Subcutaneous abdominal adipose tissue (tissue), 5 donors: ENCODE results near the gene VAV2.

Source experiments
- H3K27ac ChIP-seq: one replicate; pipeline ENCODE4 v1.7.0; 2013; ENCODE audit warnings: low read depth, mild to moderate bottlenecking, inconsistent platforms, low read length, moderate library complexity
- H3K27me3 ChIP-seq, 5 donors: one replicate each; pipeline ENCODE4 v1.7.0; 2013; ENCODE audit warnings: low read length in 5 of 5, inconsistent platforms in 1 of 5; ENCODE audit not compliant: control insufficient read depth in 5 of 5, insufficient read depth in 4 of 5
- H3K36me3 ChIP-seq, 5 donors: one replicate each; pipeline ENCODE4 v1.7.0; 2013; ENCODE audit warnings: low read length in 5 of 5; ENCODE audit not compliant: control insufficient read depth in 5 of 5, insufficient read depth in 5 of 5
- H3K4me1 ChIP-seq, 5 donors: one replicate each; pipeline ENCODE4 v1.7.0; 2013; ENCODE audit warnings: low read length in 5 of 5, mild to moderate bottlenecking in 3 of 5, moderate library complexity in 1 of 5; ENCODE audit not compliant: control insufficient read depth in 5 of 5, insufficient read depth in 5 of 5
- H3K4me3 ChIP-seq, 5 donors: one replicate each; pipeline ENCODE4 v1.7.0; 2013; ENCODE audit warnings: low read length in 5 of 5, low read depth in 1 of 5
- H3K9ac ChIP-seq, 5 donors: one replicate each; pipeline ENCODE4 v1.7.0; 2013; ENCODE audit warnings: low read length in 5 of 5, mild to moderate bottlenecking in 4 of 5, moderate library complexity in 3 of 5
- H3K9me3 ChIP-seq, 5 donors: one replicate each; pipeline ENCODE4 v1.7.0; 2013; ENCODE audit warnings: low read length in 5 of 5; ENCODE audit not compliant: control insufficient read depth in 5 of 5
- donor health status: healthy.
- donor health status: healthy.
- donor health status: healthy.
- donor health status: healthy.
- donor health status: healthy.

Gene VAV2

DNA sequence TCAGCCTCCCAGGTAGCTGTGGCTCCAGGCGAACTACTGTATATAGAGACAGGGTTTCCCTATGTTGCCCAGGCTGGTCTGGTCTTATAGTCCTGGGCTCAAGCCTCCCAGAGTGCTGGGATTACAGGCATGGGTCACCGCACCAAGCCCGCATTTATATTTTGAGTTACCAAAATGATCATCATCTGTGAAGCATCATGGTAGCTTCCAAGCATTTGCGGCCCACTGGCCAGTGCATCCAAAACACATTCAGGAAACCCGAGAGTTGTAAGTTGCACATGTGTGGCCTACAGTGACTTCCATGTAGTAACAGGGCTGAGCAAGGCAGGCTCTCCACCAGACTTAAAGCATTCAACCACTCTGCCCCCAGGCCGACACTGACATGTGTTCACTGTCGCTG lies 35.4 kb upstream of the VAV2 start:
- peaks cover 0 to 26% (median 16%) of the 10 kb centered on the region in 5 donors for H3K36me3 ChIP-seq
- no peaks in the 10 kb centered on the region for H3K9me3 ChIP-seq
- H3K9ac ChIP-seq, result no peak overlapping the region
- H3K27ac ChIP-seq, result no peak overlapping the region
- peaks cover 3 to 42% (median 33%) of the 10 kb centered on the region in 5 donors for H3K4me1 ChIP-seq
- H3K4me3 ChIP-seq, result no peak overlapping the region
- H3K27me3 ChIP-seq, result no peaks in the 10 kb centered on the region

DNA sequence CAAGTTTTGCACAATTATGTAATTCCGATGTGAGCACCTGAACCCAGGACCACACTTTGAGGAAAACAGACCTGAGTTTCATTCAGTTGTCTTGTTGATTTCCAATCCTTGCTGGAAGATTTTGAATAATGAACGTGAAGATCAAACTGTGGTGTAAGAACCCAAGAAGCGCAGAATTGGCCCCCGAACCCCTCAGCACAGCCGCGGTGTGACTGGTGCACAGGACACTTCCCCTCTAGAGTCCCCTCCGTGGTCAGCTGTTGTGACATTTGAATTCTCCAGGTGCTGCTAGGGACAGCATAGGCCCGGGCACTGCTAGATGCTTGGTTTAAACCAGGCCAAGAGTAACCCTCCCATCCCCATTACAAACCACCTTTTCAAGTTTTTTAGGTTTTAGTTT lies 34.9 kb upstream of the VAV2 start:
- no peak overlapping the region for H3K27ac ChIP-seq
- H3K4me3 ChIP-seq, result no peak overlapping the region
- H3K36me3 ChIP-seq, result peaks cover 0 to 23% (median 16%) of the 10 kb centered on the region in 5 donors
- no peaks in the 10 kb centered on the region for H3K9me3 ChIP-seq
- H3K4me1 ChIP-seq, result peaks cover 3 to 42% (median 33%) of the 10 kb centered on the region in 5 donors
- H3K9ac ChIP-seq, result no peak overlapping the region
- H3K27me3 ChIP-seq, result no peaks in the 10 kb centered on the region

DNA sequence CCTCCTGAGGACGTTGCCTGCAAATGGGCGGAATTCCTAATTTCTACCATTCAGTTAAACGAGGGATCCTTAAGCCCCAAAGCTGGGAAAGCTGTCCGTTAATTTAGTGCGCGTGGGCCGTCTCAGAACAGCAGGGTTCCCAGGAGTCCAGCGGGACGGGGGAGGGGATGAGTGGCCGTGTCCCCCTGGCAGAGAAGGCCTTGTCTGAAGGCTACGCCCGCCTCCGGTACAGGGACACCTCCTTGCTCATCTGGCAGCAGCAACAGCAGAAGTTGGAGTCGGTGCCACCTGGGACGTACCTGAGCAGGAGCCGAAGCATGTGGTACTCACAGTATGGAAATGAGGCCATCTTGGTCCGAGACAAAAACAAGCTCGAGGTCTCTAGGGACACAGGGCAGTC lies 34.5 kb upstream of the VAV2 start:
- Histone ChIP-seq H3K4me3 (peak overlapping the region in 1 of 5 donors; percentile 83), H3K9ac (no peak overlapping the region), H3K27ac (no peak overlapping the region), H3K27me3 (no peaks in the 10 kb centered on the region), H3K36me3 (peaks cover 0 to 19% (median 12%) of the 10 kb centered on the region in 5 donors), H3K4me1 (peaks cover 3 to 42% (median 33%) of the 10 kb centered on the region in 5 donors), H3K9me3 (no peaks in the 10 kb centered on the region)

DNA sequence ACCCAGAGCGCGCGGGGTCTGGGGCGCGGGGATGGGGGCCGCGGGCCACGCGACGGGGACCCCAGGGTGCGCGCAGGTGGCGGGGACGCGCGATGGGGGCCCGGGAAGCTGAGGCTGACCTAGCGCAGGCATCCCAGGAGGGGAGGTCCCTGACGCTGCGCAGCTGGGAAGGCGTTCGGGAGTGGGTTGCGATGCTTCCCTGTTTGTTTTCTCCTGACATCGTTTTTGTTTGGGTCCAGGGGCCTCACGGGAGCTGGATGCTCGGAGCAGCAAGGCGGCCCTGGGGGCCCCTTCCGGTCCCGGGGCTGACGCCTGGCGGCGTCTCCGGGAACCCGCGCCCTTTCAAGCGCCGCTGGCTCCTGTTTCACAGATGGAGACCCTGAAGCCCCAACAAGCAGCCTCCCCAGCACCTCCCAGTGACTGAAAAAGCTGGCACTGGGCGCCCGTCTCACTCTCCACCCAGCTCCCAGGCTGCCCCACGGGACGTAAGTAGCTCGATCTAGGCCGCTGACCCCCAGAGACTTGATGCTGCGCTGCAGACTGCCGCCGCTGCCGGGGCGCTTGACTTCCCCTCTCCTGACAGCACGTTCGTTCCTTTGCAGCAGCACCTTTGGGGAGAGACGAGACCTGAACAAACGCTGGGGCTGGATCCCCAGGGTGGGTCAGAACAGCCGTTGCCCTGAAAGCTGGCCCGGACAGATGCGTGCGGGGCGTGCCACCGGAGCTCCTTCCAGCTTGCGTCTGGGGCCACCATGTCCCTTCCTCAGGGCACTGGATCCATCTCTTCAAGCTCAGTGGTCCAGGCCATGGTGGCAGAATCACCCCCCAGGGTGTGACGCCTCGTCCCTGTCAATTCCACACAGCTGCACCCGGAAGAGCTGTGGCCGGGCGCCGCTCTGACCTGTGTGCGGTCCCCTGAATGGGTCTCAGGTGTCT lies 33.8 kb upstream of the VAV2 start:
- no peak overlapping the region for H3K27ac ChIP-seq
- H3K9me3 ChIP-seq, result no peaks in the 10 kb centered on the region
- peaks cover 0 to 13% (median 6%) of the 10 kb centered on the region in 5 donors for H3K36me3 ChIP-seq
- H3K4me1 ChIP-seq, result peaks cover 3 to 42% (median 33%) of the 10 kb centered on the region in 5 donors
- peak overlapping the region in 4 of 5 donors; percentile 66 to 77 (median 74) for H3K9ac ChIP-seq
- H3K27me3 ChIP-seq, result no peaks in the 10 kb centered on the region
- peak overlapping the region; percentile 44 to 83 (median 77) for H3K4me3 ChIP-seq

DNA sequence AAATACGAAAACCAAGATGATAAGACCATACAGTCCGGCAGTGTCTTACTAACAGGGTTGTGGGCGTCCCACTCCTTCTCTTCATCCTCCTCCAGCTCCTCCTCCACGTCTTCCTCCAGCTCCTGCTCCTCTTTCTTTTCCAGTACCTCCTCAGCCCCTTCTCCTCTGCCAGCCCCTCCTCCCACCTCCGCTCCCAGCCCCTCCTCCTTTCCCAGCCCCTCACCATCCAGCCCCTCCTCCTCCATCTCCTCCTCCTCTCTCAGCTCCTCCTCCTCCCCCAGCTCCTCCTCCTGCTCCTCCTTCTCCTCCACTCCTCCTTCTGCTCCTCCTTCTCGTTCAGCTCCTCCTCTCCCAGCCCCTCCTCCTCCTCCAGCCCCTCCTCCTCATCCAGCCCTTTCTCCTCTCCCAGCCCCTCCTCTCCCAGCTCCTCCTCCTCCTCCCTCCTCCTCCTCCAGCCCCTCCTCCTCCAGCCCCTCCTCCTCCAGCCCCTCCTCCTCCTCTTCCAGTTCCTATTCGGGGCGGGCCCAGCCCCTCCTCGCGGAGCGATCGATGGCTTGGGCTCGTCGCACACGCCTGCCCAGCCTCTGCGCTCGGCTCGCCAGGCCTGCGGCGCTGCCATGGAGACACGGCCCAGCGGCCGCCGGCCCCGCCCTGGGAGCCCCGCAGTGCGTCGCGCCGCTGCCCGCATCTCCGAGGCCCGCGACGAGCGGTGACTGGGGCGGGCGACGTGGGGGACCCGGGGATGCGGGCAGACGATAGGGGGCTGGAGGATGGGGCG lies 32.9 kb upstream of the VAV2 start, which contains the start of gene BRD3OS:
BRD3OS (plus strand) TSS at position 654 of the 778 bp plus-strand sequence. CDS start 1,267 bp downstream, outside the sequence.
- peaks cover 3 to 42% (median 33%) of the 10 kb centered on the region in 5 donors for H3K4me1 ChIP-seq
- no peaks in the 10 kb centered on the region for H3K9me3 ChIP-seq
- peak within 1 kb of the TSS; percentile 72 to 83 (median 77) for H3K4me3 ChIP-seq
- H3K9ac ChIP-seq, result peak within 1 kb of the TSS in 4 of 5 donors; percentile 66 to 77 (median 74)
- H3K27ac ChIP-seq, result no peak within 1 kb of the TSS
- H3K27me3 ChIP-seq, result no peaks in the 10 kb centered on the region
- peaks cover 0 to 9% (median 2%) of the 10 kb centered on the region in 5 donors for H3K36me3 ChIP-seq

DNA sequence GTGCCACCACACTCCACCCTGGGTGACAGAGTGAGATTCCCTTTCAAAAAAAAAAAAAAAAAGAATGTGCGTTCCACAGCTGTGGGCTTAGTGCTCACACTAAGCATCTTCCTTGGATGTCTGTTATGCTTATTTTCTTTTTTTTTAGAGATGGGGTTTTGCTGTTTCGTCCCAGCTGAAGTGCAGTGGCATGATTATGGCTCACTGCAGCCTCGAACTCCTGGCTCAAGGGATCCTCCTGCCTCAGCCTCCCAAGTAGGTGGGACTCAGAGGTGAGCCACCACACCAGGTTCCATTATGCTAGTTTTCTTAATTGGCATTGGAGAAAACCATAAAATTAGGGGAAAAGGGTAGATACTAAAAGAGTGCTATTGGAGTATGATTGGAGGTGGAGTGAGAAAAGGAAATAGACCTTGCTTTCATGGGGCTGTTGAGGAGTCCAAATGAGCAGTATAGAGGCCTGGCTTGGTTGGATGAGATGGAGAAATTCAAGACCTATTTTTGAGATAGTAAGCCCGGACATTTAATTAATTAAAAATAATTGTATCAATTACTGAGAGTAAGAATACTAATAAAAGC lies 32.2 kb upstream of the VAV2 start:
- no peak overlapping the region for H3K27ac ChIP-seq
- H3K4me3 ChIP-seq, result peak overlapping the region; percentile 51 to 72 (median 61)
- H3K9ac ChIP-seq, result no peak overlapping the region
- peaks cover 3 to 35% (median 28%) of the 10 kb centered on the region in 5 donors for H3K4me1 ChIP-seq
- H3K9me3 ChIP-seq, result no peaks in the 10 kb centered on the region
- no peaks in the 10 kb centered on the region for H3K27me3 ChIP-seq
- peaks cover 0 to 8% (median 0%) of the 10 kb centered on the region in 5 donors for H3K36me3 ChIP-seq

DNA sequence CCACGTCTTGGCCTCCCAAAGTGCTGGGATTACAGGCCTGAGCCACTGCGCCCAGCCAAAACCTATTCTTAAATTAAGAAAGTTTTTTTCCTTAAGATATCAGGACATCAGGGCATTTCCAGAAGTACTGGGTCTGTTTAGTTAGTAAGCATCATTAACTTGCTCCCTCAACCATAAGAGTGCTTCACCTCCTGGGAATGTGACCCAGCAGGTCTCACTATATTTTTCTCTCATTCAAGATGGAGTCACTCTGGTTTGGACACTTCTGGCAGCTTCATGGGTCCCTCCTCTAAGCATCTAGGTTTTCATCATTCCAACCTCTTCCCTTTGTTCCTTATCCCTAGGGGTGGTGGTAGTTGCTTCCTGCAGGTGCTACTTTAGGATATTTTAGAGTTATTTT lies 22.8 kb upstream of the VAV2 start:
- H3K4me1 ChIP-seq, result no peaks in the 10 kb centered on the region
- H3K9ac ChIP-seq, result no peak overlapping the region
- H3K4me3 ChIP-seq, result no peak overlapping the region
- H3K27ac ChIP-seq, result no peak overlapping the region
- H3K36me3 ChIP-seq, result no peaks in the 10 kb centered on the region
- peaks cover 0 to 6% (median 0%) of the 10 kb centered on the region in 5 donors for H3K27me3 ChIP-seq
- H3K9me3 ChIP-seq, result no peaks in the 10 kb centered on the region

DNA sequence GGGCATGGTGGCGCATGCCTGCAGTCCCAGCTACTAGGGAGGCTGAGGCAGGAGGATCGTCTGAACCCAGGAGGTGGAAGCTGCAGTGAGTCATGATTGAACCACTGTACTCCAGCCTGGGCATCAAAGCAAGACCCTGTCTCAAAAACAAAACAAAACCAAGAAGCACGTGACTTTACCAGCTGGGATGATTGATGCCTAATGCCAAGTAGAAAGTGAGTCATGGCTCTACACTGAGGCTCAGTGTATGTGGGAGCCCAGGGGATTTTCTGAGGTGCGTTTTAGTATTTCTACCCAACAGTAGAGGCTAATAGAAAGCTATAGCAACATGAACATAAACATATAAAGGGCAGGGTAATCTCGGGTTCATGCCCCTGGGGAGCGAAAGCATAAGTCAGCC lies 19.3 kb upstream of the VAV2 start:
- Histone ChIP-seq H3K27ac (no peak overlapping the region), H3K27me3 (peaks cover 2 to 18% (median 9%) of the 10 kb centered on the region in 5 donors), H3K4me1 (no peaks in the 10 kb centered on the region), H3K9me3 (no peaks in the 10 kb centered on the region), H3K9ac (no peak overlapping the region), H3K4me3 (no peak overlapping the region), H3K36me3 (no peaks in the 10 kb centered on the region)

DNA sequence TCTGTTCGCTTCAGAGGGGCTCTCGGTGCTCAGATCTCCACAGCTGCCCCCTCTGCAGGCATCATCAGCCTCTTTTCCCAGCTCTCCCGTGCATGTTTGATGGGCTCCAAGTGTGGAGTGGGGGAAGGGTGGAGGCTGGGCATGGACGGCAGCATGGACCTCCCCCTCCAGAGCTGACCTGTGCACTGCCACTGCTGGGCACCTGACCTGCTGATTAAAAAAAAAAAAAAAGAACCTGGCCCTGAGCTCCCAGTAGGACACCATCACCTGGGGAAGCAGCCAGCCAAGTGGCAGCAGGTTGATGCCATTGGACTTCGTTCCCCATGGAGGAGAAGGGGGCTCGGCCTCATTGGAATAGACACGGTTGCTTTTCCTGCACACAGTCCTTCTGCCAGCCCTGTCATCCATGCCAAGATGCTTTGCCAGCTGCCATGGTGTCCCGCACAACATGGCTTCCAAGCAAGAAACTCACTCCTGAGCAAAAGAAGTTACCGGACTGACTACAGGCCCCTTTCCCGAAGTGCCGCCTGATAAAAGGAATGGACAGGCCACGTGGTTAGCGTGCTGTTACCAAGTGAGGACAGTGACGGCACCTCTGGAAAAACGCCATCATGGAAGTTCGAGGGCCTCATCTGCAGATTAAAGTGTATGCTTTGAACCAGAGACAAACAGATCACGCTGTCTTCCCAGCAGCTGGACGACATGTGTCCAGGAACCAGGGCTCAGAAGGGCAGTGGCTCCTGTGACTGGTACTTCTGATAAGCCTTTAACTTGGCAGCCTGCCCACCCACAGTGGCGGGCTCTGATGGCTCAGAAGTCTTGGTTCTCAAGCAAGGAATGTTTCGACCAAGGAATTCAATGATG lies 18.4 kb upstream of the VAV2 start:
- H3K27ac ChIP-seq, result no peak overlapping the region
- H3K4me1 ChIP-seq, result no peaks in the 10 kb centered on the region
- H3K4me3 ChIP-seq, result no peak overlapping the region
- no peak overlapping the region for H3K9ac ChIP-seq
- H3K36me3 ChIP-seq, result no peaks in the 10 kb centered on the region
- no peaks in the 10 kb centered on the region for H3K9me3 ChIP-seq
- H3K27me3 ChIP-seq, result peaks cover 2 to 18% (median 9%) of the 10 kb centered on the region in 5 donors
